K562 (cell line): ENCODE results near the gene CNTD1. TPM values are rescaled to one million over a fixed set of nuclear protein-coding genes. Genes with fewer than 3 reads are reported as not detected.
A peak's percentile ranks its signal among the peaks of the same experiment; 100 is the strongest.

Experiments used
- C11orf30 ChIP-seq: fragments of 450-650 bp; IDR thresholded peaks from 2 replicates; pipeline ENCODE4 v1.6.1; 2016; ENCODE audit warnings: low read depth, mild to moderate bottlenecking
- CBFB ChIP-seq: sonication (generic); formaldehyde crosslinking; IDR thresholded peaks from 2 replicates; pipeline ENCODE4 v1.4.0; 2020; ENCODE audit warnings: mild to moderate bottlenecking, missing genetic modification reagents
- HNRNPL ChIP-seq: fragments of 200-400 bp; formaldehyde crosslinking; IDR thresholded peaks from 2 replicates; pipeline ENCODE4 v1.6.1; 2017; ENCODE audit warnings: low read depth, mild to moderate bottlenecking, low read length
- JUN ChIP-seq, 2 experiments: sonication (generic) in 1 of 2; formaldehyde crosslinking in 1 of 2; IDR thresholded peaks; 2 replicates each; pipeline versions ENCODE4 v1.6.1 to v1.8.0; 2012 to 2022; ENCODE audit warnings: borderline replicate concordance in 2 of 2, mild to moderate bottlenecking in 2 of 2, improper control_type of control experiment in 1 of 2, low read depth in 1 of 2, low read length in 1 of 2, missing genetic modification reagents in 1 of 2
- NR3C1 ChIP-seq: sonication (generic); formaldehyde crosslinking; IDR thresholded peaks from 2 replicates; pipeline ENCODE4 v1.8.1; 2022; ENCODE audit warnings: missing genetic modification reagents
- PTTG1 ChIP-seq: fragments of 450-650 bp; IDR thresholded peaks from 2 replicates; pipeline ENCODE4 v1.6.1; 2016; ENCODE audit warnings: low read depth, mild to moderate bottlenecking, missing genetic modification characterization, missing compliant biosample characterization
- RREB1 ChIP-seq: fragments of 250-450 bp; sonication (Bioruptor Pico); IDR thresholded peaks from 2 replicates; pipeline ENCODE4 v1.4.0; 2020
- TGIF2 ChIP-seq: sonication (generic); formaldehyde crosslinking; IDR thresholded peaks from 2 replicates; pipeline ENCODE4 v1.8.1; 2022; ENCODE audit warnings: mild to moderate bottlenecking, missing genetic modification reagents, moderate library complexity
- THAP7 ChIP-seq: fragments of 250-450 bp; sonication (Bioruptor Pico); IDR thresholded peaks from 2 replicates; pipeline ENCODE4 v1.5.0; 2021
- ZKSCAN8 ChIP-seq: fragments of 200-800 bp; sonication (Bioruptor generic); IDR thresholded peaks from 2 replicates; pipeline ENCODE4 v1.6.1; 2016; ENCODE audit warnings: missing genetic modification characterization, missing compliant biosample characterization
- ZNF354B ChIP-seq: fragments of 250-450 bp; sonication (Bioruptor Pico); IDR thresholded peaks from 2 replicates; pipeline ENCODE4 v1.4.0; 2020
- polyA plus RNA-seq, 8 experiments: library from polyadenylated mRNA; depleted of rRNA in 4 of 8; stranded (reverse) in 5 of 8; unstranded in 3 of 8; fragments of >200 nt; fragmentation: Nextera tagmentation in 2 of 8; fragmentation: Illumina TruSeq in 1 of 8; extraction: Ambion mirVana in 2 of 8; extraction: Trizol in 1 of 8; gene quantifications; 2 replicates each; pipeline versions ENCODE4 v1.2.1 to v1.2.3, GENCODE V29; 2011 to 2014; ENCODE audit warnings: inconsistent platforms in 1 of 8, missing spikeins in 1 of 8
- total RNA-seq, 7 experiments: library from RNA; depleted of rRNA in 6 of 7; stranded (reverse); fragments of >200 nt in 6 of 7; fragmentation: Illumina TruSeq in 2 of 7; extraction: Trizol in 2 of 7; gene quantifications; 2 replicates each; pipeline versions ENCODE4 v1.2.1 to v1.2.3, GENCODE V29; 2011 to 2021; ENCODE audit warnings: low replicate concordance in 1 of 7
- TF ChIP-seq, protein P1 (sequence below), 3 experiments: fragments of 200-800 bp in 1 of 3; fragments of 250-450 bp in 1 of 3; fragments of 450-650 bp in 1 of 3; sonication (Bioruptor Pico) in 1 of 3; sonication (Bioruptor generic) in 1 of 3; formaldehyde crosslinking in 1 of 3; IDR thresholded peaks; 2 replicates each; pipeline versions ENCODE4 v1.6.1 to v1.8.0; 2016 to 2022; ENCODE audit warnings: mild to moderate bottlenecking in 2 of 3, missing genetic modification characterization in 2 of 3, missing compliant biosample characterization in 1 of 3, moderate library complexity in 1 of 3
- TF ChIP-seq, protein P2 (sequence below): fragments of 250-450 bp; sonication (Bioruptor Pico); IDR thresholded peaks from 2 replicates; pipeline ENCODE4 v1.8.0; 2021; ENCODE audit warnings: moderate library complexity, mild to moderate bottlenecking, inconsistent platforms

Gene CNTD1
- total and polyA plus RNA-seq, 9 of the 15 experiments (the other 6 are each of a cell fraction or from before 2014, with no cell fraction given), result 0.12 to 0.86 (median 0.41) TPM; not detected in 1

DNA sequence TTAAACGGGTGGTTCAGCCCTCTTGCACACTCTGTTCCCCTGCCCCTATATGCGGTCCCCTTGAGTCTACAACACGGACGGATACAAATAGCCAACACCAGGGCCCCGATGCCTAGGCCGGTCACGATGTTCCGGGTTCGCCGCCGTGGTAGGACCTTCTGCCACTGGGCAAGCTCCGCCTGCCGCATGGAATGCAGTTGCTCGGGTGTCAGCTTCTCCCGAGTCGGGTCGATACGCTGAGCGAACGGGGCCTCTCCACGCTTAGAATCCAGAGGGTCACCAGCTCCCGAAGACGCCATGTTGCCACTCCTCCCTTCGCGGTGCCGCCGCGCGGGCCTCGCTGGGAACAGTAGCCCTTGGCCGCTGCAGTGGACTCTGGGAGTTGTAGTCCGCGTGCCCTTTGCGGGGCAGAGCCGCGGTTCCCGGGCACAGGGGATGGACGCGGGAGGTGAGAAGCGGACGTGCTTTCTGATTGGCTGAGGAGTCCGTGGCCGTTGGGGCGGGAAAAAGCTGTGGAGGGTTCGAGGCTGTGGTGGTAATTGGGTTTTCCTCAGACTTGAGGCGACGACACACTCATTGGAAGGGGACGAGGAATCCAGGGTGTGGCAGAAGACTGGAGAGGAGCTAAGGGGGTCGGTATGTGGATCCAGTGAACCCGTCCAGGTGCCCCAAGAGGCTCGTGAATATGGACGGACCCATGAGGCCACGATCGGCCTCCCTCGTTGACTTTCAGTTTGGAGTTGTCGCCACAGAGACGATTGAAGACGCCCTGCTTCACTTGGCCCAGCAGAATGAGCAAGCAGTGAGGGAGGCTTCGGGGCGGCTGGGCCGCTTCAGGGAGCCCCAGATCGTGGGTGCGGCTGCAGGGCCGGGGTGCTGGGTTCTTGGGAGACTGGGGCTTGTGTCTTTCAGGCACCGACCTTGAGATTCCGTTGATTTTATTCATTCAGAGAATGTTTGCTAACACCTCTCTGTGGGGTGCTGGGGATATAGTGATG, at the start of gene CNTD1, which contains the start of gene COA3 (continued):
- TF ChIP-seq RREB1, result no peak
- TF ChIP-seq CBFB (CRISPR knock-in tag), result peak; percentile 29; the same call in 1 of the 2 replicates
- no peak for TF ChIP-seq THAP7
- no peak for TF ChIP-seq PTTG1 (tag)
- TF ChIP-seq ZKSCAN8, result no peak
- TF ChIP-seq, protein P1, sequence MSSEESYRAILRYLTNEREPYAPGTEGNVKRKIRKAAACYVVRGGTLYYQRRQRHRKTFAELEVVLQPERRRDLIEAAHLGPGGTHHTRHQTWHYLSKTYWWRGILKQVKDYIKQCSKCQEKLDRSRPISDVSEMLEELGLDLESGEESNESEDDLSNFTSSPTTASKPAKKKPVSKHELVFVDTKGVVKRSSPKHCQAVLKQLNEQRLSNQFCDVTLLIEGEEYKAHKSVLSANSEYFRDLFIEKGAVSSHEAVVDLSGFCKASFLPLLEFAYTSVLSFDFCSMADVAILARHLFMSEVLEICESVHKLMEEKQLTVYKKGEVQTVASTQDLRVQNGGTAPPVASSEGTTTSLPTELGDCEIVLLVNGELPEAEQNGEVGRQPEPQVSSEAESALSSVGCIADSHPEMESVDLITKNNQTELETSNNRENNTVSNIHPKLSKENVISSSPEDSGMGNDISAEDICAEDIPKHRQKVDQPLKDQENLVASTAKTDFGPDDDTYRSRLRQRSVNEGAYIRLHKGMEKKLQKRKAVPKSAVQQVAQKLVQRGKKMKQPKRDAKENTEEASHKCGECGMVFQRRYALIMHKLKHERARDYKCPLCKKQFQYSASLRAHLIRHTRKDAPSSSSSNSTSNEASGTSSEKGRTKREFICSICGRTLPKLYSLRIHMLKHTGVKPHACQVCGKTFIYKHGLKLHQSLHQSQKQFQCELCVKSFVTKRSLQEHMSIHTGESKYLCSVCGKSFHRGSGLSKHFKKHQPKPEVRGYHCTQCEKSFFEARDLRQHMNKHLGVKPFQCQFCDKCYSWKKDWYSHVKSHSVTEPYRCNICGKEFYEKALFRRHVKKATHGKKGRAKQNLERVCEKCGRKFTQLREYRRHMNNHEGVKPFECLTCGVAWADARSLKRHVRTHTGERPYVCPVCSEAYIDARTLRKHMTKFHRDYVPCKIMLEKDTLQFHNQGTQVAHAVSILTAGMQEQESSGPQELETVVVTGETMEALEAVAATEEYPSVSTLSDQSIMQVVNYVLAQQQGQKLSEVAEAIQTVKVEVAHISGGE (CRISPR knock-in tag; IDR thresholded peaks at IDR 0.05), result peak in 1 of 3 experiments; percentile 77; a peak in 1 of 6 replicates
- no peak for TF ChIP-seq ZNF354B
- peak; percentile 34; the same call in 1 of the 2 replicates for TF ChIP-seq JUN (IDR thresholded peaks at IDR 0.05; ENCODE audit: borderline replicate concordance, low read depth, low read length)
- TF ChIP-seq JUN (CRISPR knock-in tag; IDR thresholded peaks at IDR 0.05; ENCODE audit: borderline replicate concordance), result no peak
- no peak for TF ChIP-seq NR3C1 (CRISPR knock-in tag)
- TF ChIP-seq, protein P2, sequence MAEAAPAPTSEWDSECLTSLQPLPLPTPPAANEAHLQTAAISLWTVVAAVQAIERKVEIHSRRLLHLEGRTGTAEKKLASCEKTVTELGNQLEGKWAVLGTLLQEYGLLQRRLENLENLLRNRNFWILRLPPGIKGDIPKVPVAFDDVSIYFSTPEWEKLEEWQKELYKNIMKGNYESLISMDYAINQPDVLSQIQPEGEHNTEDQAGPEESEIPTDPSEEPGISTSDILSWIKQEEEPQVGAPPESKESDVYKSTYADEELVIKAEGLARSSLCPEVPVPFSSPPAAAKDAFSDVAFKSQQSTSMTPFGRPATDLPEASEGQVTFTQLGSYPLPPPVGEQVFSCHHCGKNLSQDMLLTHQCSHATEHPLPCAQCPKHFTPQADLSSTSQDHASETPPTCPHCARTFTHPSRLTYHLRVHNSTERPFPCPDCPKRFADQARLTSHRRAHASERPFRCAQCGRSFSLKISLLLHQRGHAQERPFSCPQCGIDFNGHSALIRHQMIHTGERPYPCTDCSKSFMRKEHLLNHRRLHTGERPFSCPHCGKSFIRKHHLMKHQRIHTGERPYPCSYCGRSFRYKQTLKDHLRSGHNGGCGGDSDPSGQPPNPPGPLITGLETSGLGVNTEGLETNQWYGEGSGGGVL (CRISPR knock-in tag), result no peak
- TF ChIP-seq TGIF2 (CRISPR knock-in tag), result no peak; the same call in 1 of the 2 replicates
- peak; percentile 87 for TF ChIP-seq C11orf30
- TF ChIP-seq HNRNPL, result 0 out of 2 replicates have a peak, but pooled peaks have one; percentile 61
